Hepatocyte (in vitro differentiated cells): ENCODE results near the gene ARL15.

Source experiments
- EZH2phosphoT487 ChIP-seq: fragments of 200-600 bp; sonication (generic); IDR thresholded peaks from one replicate; pipeline ENCODE4 v1.6.1; 2018; ENCODE audit warnings: antibody characterized with exemption, mild to moderate bottlenecking, low read depth, moderate library complexity; ENCODE audit not compliant: unreplicated experiment, severe bottlenecking
- TF ChIP-seq, protein P1 (sequence below): fragments of 200-600 bp; sonication (generic); IDR thresholded peaks from 2 replicates; pipeline ENCODE4 v1.5.1; 2016; ENCODE audit warnings: antibody characterized with exemption, mild to moderate bottlenecking; ENCODE audit not compliant: poor library complexity

DNA sequence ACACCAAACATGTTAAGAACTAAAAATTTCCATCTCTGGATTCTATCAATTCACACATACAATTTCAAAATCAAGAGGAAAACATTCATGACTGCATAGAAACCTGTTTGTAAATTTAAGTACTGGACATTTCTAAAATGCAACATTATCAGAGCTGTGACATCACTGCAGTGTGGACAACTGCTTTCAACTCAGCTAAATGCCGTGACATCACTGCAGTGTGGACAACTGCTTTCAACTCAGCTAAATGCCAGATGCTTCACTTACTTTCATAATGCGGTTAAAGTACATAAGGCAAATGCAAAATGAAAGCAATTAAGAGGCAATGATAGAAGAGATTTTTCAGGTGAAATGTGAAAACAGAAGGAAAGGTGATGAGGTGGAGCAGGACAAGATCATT, 161.5 kb downstream of the ARL15 start:
- TF ChIP-seq, protein P1, sequence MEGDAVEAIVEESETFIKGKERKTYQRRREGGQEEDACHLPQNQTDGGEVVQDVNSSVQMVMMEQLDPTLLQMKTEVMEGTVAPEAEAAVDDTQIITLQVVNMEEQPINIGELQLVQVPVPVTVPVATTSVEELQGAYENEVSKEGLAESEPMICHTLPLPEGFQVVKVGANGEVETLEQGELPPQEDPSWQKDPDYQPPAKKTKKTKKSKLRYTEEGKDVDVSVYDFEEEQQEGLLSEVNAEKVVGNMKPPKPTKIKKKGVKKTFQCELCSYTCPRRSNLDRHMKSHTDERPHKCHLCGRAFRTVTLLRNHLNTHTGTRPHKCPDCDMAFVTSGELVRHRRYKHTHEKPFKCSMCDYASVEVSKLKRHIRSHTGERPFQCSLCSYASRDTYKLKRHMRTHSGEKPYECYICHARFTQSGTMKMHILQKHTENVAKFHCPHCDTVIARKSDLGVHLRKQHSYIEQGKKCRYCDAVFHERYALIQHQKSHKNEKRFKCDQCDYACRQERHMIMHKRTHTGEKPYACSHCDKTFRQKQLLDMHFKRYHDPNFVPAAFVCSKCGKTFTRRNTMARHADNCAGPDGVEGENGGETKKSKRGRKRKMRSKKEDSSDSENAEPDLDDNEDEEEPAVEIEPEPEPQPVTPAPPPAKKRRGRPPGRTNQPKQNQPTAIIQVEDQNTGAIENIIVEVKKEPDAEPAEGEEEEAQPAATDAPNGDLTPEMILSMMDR = no peak
- TF ChIP-seq EZH2phosphoT487 = no peak
